GM23338 (cell line): ENCODE data around the gene MATN1. TPM values are rescaled to one million over a fixed set of nuclear protein-coding genes. Genes with fewer than 3 reads are reported as not detected.

Experiments
- ATAC-seq: fragments of 200-7000 bp; cut with Tn5 transposase; 3 replicates; pipeline ENCODE4 v1.9.1; 2020
- DNase-seq: peaks from one replicate; pipeline ENCODE4 v3.0.0-alpha.2; 2015; ENCODE audit warnings: low spot score
- H2AFZ ChIP-seq: fragments of 200-600 bp; sonication (generic); 2 replicates; pipeline ENCODE4 v1.8.0; 2016; ENCODE audit warnings: antibody characterized with exemption, mild to moderate bottlenecking, moderate library complexity
- H3F3A ChIP-seq: fragments of 200-600 bp; sonication (generic); replicated peaks from 2 replicates; pipeline ENCODE4 v1.8.0; 2017; ENCODE audit warnings: antibody characterized with exemption, mixed run types, low read depth
- H3K27ac ChIP-seq: fragments of 200-600 bp; sonication (generic); 2 replicates; pipeline ENCODE4 v1.6.1; 2016; ENCODE audit warnings: low read depth
- H3K27me3 ChIP-seq: fragments of 200-600 bp; sonication (generic); 2 replicates; pipeline ENCODE4 v1.8.0; 2016; ENCODE audit warnings: mild to moderate bottlenecking, mixed run types, moderate library complexity; ENCODE audit not compliant: insufficient read depth
- H3K36me3 ChIP-seq: fragments of 200-600 bp; sonication (generic); 2 replicates; pipeline ENCODE4 v1.8.0; 2016; ENCODE audit warnings: mild to moderate bottlenecking; ENCODE audit not compliant: insufficient read depth
- H3K4me1 ChIP-seq: fragments of 200-600 bp; sonication (generic); 2 replicates; pipeline ENCODE4 v1.8.0; 2016; ENCODE audit warnings: mild to moderate bottlenecking, moderate library complexity; ENCODE audit not compliant: insufficient read depth
- H3K4me2 ChIP-seq: fragments of 200-600 bp; sonication (generic); 2 replicates; pipeline ENCODE4 v1.7.1; 2017; ENCODE audit warnings: mixed run types
- H3K4me3 ChIP-seq: fragments of 200-600 bp; sonication (generic); 2 replicates; pipeline ENCODE4 v1.6.1; 2016; ENCODE audit warnings: mixed run types
- H3K79me2 ChIP-seq: fragments of 200-600 bp; sonication (generic); replicated peaks from 2 replicates; pipeline ENCODE4 v1.8.0; 2017; ENCODE audit warnings: mild to moderate bottlenecking; ENCODE audit not compliant: insufficient read depth
- H3K9me2 ChIP-seq: fragments of 200-600 bp; sonication (generic); 2 replicates; pipeline ENCODE4 v1.8.0; 2017; ENCODE audit not compliant: insufficient read depth
- H4K20me1 ChIP-seq: fragments of 200-600 bp; sonication (generic); replicated peaks from 2 replicates; pipeline ENCODE4 v1.8.0; 2017; ENCODE audit warnings: mild to moderate bottlenecking; ENCODE audit not compliant: insufficient read depth
- H3K27ac Mint-ChIP-seq: 2 replicates; pipeline ENCODE4 v1.8.0; 2020; ENCODE audit warnings: inconsistent platforms, mild to moderate bottlenecking, moderate library complexity, mixed read lengths
- H3K27me3 Mint-ChIP-seq: 3 replicates; pipeline ENCODE4 v1.8.0; 2022; ENCODE audit warnings: low read depth, mild to moderate bottlenecking, moderate library complexity, mixed read lengths, inconsistent platforms; ENCODE audit not compliant: insufficient read depth, poor library complexity
- H3K36me3 Mint-ChIP-seq: 3 replicates; pipeline ENCODE4 v1.8.0; 2021; ENCODE audit warnings: low read depth, mild to moderate bottlenecking, inconsistent platforms, moderate library complexity, mixed read lengths
- H3K4me1 Mint-ChIP-seq: 3 replicates; pipeline ENCODE4 v1.8.0; 2020; ENCODE audit warnings: mild to moderate bottlenecking, inconsistent platforms, mixed read lengths
- H3K4me3 Mint-ChIP-seq: 3 replicates; pipeline ENCODE4 v1.8.0; 2021; ENCODE audit warnings: moderate library complexity, mild to moderate bottlenecking, inconsistent platforms, mixed read lengths
- H3K9me3 Mint-ChIP-seq: 3 replicates; pipeline ENCODE4 v1.8.0; 2020; ENCODE audit warnings: moderate library complexity, mild to moderate bottlenecking, inconsistent platforms, mixed read lengths
- CREB1 ChIP-seq: fragments of 250-450 bp; sonication (Bioruptor Pico); IDR thresholded peaks from 2 replicates; pipeline ENCODE4 v1.5.0; 2020; ENCODE audit warnings: low read depth, mild to moderate bottlenecking, moderate library complexity
- ETS1 ChIP-seq: IDR thresholded peaks from 2 replicates; pipeline ENCODE4 v1.6.1; 2016; ENCODE audit warnings: antibody characterized with exemption
- EZH2 ChIP-seq: fragments of 200-600 bp; sonication (generic); IDR thresholded peaks from one replicate; pipeline ENCODE4 v1.8.0; 2017; ENCODE audit warnings: antibody characterized with exemption, mild to moderate bottlenecking, low read depth; ENCODE audit not compliant: unreplicated experiment
- EZH2phosphoT487 ChIP-seq: fragments of 200-600 bp; sonication (generic); IDR thresholded peaks from one replicate; pipeline ENCODE4 v1.8.1; 2018; ENCODE audit warnings: antibody characterized with exemption; ENCODE audit not compliant: unreplicated experiment
- JUNB ChIP-seq: IDR thresholded peaks from one replicate; pipeline ENCODE4 v1.6.1; 2016; ENCODE audit warnings: antibody characterized with exemption; ENCODE audit not compliant: unreplicated experiment
- NANOG ChIP-seq: IDR thresholded peaks from 2 replicates; pipeline ENCODE4 v1.6.1; 2016; ENCODE audit warnings: antibody characterized with exemption, borderline replicate concordance
- REST ChIP-seq: IDR thresholded peaks from one replicate; pipeline ENCODE4 v1.6.1; 2018; ENCODE audit warnings: antibody characterized with exemption; ENCODE audit not compliant: unreplicated experiment
- ZNF114 ChIP-seq: fragments of 250-450 bp; sonication (Bioruptor Pico); IDR thresholded peaks from 2 replicates; pipeline ENCODE4 v1.5.0; 2020; ENCODE audit warnings: mild to moderate bottlenecking, moderate library complexity
- ZNF462 ChIP-seq: fragments of 250-450 bp; sonication (Bioruptor Pico); IDR thresholded peaks from 2 replicates; pipeline ENCODE4 v1.5.0; 2020; ENCODE audit warnings: mild to moderate bottlenecking, moderate library complexity
- polyA plus RNA-seq: library from polyadenylated mRNA; unstranded; fragments of >200 nt; fragmentation: Nextera tagmentation; extraction: Ambion mirVana; gene quantifications from 2 replicates; pipeline ENCODE4 v1.2.1, GENCODE V29; 2016
- total RNA-seq: library from RNA; depleted of rRNA; stranded (reverse); fragments of >200 nt; shearing (Covaris generic); gene quantifications from 2 replicates; pipeline ENCODE4 v1.2.3, GENCODE V29; 2014

The MATN1 gene
- total and polyA plus RNA-seq, 2 experiments from 2014 or later, result 0.08 to 0.31 TPM

- no peak for TF ChIP-seq REST
- TF ChIP-seq ZNF114 (CRISPR knock-in tag), result no peak
- no peak for TF ChIP-seq EZH2phosphoT487
- TF ChIP-seq EZH2, result no peak
These were observed 27.9 kb downstream of the MATN1 start (continued) for GRCh38 chr1:30695439-30695841.

- DNase-seq (no peak), ATAC-seq (no peak)
- TF ChIP-seq ETS1 (no peak), CREB1 (CRISPR knock-in tag) (no peak), EZH2phosphoT487 (no peak), JUNB (no peak), ZNF114 (CRISPR knock-in tag) (no peak), ZNF462 (CRISPR knock-in tag) (no peak), NANOG (no peak)
- no peaks in the 10 kb centered on the region for H3K36me3 Mint-ChIP-seq
- H2AFZ ChIP-seq, result no peak overlapping the region
- H3K79me2 ChIP-seq, result no peaks in the 10 kb centered on the region
- no peaks in the 10 kb centered on the region for H3K27me3 Mint-ChIP-seq
- no peak overlapping the region for H3K27ac ChIP-seq
- H3K27me3 ChIP-seq, result no peaks in the 10 kb centered on the region
- no peaks in the 10 kb centered on the region for H3K36me3 ChIP-seq
- H3K9me3 Mint-ChIP-seq, result no peaks in the 10 kb centered on the region
- H4K20me1 ChIP-seq, result no peaks in the 10 kb centered on the region
- peaks cover 15% of the 10 kb centered on the region; the same call in 1 of the 2 replicates for H3K4me1 ChIP-seq
- peaks cover 30% of the 10 kb centered on the region for H3K4me1 Mint-ChIP-seq
- H3K27ac Mint-ChIP-seq, result no peak overlapping the region
- H3K9me2 ChIP-seq, result no peaks in the 10 kb centered on the region
- H3F3A ChIP-seq, result no peaks in the 10 kb centered on the region
- no peak overlapping the region for H3K4me3 Mint-ChIP-seq
- no peak overlapping the region for H3K4me3 ChIP-seq
- H3K4me2 ChIP-seq, result no peak overlapping the region
These were observed 28.9 kb downstream of the MATN1 start for GRCh38 chr1:30694280-30695175.
